HG02981 (cell line): ENCODE data around the gene KCNT2.

Experiments
- ATAC-seq: cut with Tn5 transposase; IDR thresholded peaks from one replicate; pipeline ENCODE4 v1.9.1; 2021; ENCODE audit warnings: mild to moderate bottlenecking, moderate library complexity; ENCODE audit not compliant: unreplicated experiment

The KCNT2 gene

GRCh38 chr1:196209983-196210382, 398.3 kb downstream of the KCNT2 start:
- ATAC-seq, result no peak

GRCh38 chr1:196209265-196209664, 399.0 kb downstream of the KCNT2 start:
- ATAC-seq, result no peak

GRCh38 chr1:196207612-196208217, 400.5 kb downstream of the KCNT2 start:
- ATAC-seq, result no peak

GRCh38 chr1:196205882-196206281, 402.4 kb downstream of the KCNT2 start:
- ATAC-seq, result no peak

GRCh38 chr1:196196486-196196885, 411.8 kb downstream of the KCNT2 start:
- ATAC-seq, result no peak

- no peak for ATAC-seq
These were observed 414.2 kb downstream of the KCNT2 start for GRCh38 chr1:196193896-196194559.

- no peak for ATAC-seq
These were observed 424.3 kb downstream of the KCNT2 start for GRCh38 chr1:196183941-196184340.

GRCh38 chr1:196181594-196181878, 426.7 kb downstream of the KCNT2 start:
- ATAC-seq, result no peak

GRCh38 chr1:196180847-196181593, 427.2 kb downstream of the KCNT2 start:
- no peak for ATAC-seq

GRCh38 chr1:196178083-196178635, 430.1 kb downstream of the KCNT2 start:
- ATAC-seq, result no peak
